SKM-1 treated with dmso at 0.1 percent for 144 hours (cell line): ENCODE results near the gene SNED1.
A peak's percentile ranks its signal among the peaks of the same experiment; 100 is the strongest.

Experiments used
- DNase-seq: peaks from one replicate; lab custom pipeline; 2025; ENCODE audit not compliant: unreplicated experiment; lab: John Stamatoyannopoulos, UW

SNED1 gene

GRCh38 chr2:240991378-240992263 is 6.8 kb upstream of the SNED1 start:
- DNase-seq: no peak

- DNase-seq: no peak
Observed at GRCh38 chr2:240992572-240993291, 5.7 kb upstream of the SNED1 start.

DNA sequence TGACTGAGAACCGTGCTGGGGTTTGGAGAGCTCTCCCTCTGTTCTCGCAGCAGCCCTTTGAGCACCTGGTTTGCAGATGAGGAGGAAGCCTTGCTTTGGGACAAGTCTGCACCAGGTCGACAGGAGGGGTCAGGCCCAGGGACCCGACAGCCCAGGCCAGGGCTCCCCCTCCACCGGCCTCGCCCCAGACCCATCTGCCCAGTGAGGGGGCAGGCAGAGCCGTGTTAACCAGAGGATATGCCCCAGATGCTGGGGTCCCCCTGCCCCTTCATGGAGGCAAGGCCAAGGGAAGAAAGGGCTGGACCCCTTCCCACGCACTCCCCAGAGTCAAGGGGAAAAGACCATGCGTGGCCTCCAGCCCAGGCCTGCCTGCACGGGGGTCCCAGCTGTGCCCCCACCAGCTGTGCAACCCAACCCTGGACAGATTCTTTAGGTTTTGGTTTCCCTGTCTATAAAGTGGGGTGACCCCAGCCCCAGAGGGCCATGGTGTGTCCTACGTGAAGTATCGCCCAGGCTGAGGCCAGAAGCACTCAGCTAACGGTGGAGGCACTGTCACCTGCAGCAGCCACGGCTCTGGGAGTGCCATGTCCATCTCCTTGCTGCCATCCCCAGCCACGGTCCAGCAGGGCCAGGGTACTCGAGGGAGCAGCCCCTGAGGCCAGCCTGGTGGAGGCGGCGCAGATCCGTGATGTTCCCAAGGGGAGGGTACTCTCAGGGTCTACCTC is 4.8 kb upstream of the SNED1 start:
- peak; percentile 69 for DNase-seq

GRCh38 chr2:240994171-240994896 is 4.1 kb upstream of the SNED1 start:
- no peak for DNase-seq

DNA sequence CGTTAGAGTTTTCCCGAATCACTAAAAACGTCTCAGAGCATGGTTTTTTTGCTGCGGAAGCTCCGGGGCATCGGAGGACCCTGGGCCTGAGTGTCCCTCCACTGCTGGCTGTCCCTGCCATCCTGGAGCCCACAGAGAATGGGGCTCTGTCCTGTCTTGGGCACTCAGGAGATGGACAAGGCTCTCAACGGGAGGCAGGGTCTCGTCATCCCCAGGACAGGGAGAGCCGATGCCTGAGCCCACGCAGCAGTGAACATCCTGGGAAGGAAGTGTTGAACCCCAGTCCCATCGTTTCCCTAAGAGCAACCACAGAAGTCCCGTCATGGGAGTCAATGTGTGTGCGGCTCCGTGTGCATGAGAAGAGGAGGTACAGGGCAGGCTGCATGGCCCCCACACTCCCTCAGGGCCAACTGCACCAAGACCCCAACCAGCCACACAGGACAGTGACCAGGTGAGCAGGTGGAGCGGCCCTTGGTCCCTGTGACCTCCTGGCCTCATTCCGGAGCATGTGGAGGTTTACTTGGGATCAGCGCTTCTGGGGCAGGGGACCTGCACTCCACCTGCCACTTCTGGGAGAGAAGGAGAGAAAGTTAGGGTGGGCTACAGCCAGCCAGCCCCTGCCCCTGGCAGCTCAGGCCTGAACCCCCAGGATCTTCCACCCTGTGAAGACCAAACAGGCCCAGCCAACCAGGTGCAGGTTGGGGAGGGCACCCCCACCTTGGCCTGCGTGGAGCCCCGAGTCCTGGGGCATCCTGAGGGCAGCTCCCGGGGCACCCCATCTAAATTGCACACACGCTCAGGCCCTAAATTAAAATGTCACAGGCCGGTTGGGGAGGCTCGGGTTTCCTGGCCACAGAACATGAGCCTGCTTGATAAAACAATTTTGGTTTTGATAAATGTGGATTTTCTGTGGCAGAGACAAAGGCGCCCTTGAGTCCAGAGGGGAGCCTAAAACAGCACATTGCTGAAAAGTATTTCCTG is 3.1 kb upstream of the SNED1 start:
- DNase-seq: no peak

GRCh38 chr2:240996161-240996833 is 2.1 kb upstream of the SNED1 start:
- no peak for DNase-seq

DNA sequence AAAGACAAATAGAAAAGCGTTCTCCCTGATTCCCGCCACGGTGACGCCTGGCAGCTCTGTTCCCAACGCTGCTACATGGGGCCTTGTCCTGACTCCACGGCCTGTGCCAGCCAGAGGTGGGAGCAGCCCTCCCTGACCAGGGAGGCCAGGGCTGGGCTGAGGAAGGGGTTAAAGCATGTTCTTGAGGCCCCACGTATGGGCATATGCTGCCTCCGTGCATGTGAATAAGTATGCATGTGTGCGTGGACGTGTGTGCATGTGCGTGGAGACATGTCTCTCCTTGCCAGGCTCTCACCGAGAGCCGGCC is 1.6 kb upstream of the SNED1 start:
- no peak for DNase-seq

GRCh38 chr2:240997141-240997855 is 1.1 kb upstream of the SNED1 start:
- DNase-seq: no peak

GRCh38 chr2:240998706-240998994 is 232 bp downstream of the SNED1 start:
- DNase-seq: no peak

- DNase-seq: no peak
Observed at GRCh38 chr2:240998995-240999791, 775 bp downstream of the SNED1 start.

- no peak for DNase-seq
Observed at GRCh38 chr2:240999873-241000541, 1.6 kb downstream of the SNED1 start.

GRCh38 chr2:241000831-241001321 is 2.5 kb downstream of the SNED1 start:
- DNase-seq: no peak

DNA sequence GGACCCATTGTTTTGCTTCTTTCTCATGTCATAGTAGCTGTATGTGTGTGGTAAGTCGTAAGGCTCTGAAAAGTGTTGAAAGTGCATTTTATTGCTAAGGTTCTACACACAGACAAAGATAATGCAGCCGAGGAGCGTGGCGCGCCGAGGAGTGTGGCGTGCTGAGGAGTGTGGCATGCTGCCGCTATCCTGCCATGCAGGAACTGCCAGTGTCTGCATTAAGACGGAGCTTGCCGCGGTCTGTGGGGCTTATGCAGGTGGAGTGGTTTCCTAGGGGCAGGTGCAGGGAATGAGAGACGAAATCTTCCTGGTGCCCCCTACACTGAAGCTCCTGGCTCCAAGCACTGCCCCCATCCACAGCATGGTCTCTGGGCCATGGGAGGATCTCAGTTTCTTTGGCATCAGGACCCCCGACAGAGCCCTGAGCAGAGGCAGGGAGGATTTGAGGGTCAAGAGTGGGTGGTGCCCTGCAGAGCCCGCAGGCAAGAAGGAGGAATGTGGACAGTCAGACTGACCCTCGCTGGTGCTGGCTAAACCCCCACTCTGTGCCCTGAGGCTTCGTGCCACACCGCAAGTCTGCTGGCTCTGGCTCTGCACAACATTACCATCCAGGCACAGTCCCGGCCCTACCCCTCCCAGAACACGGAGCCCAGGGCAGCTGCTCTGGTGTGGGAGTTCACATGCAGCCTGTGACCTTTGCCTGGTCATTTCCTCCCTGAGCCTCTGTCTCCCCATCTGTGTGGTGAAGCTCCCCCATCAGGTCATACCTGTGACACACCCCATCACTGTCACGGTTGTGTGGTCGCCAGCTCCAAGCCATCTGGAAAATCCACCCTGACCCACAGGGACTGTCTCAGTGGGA is 3.2 kb downstream of the SNED1 start:
- DNase-seq: no peak

- DNase-seq: no peak
Observed at GRCh38 chr2:241002275-241003046, 4.0 kb downstream of the SNED1 start.

GRCh38 chr2:241003047-241003360 is 4.6 kb downstream of the SNED1 start:
- DNase-seq: no peak

DNA sequence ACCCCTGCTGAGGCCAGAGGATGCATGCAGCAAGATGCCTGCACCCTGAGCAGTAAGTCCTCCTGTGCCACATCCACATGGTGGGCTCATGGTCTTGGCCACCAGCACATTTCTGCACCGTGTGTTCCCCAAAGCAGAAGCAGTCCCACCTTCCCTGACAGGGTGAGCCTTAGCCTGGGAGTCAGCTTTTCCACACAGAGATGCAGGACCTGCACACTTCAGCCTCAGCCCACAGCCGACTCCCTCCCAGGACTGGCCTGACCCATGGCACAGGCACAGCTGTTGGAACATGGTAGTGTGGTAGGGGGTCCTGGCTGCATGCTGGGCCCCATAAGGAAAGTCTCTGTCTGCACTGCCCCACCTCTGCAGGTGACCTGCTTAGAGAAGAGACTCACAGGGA is 5.0 kb downstream of the SNED1 start:
- DNase-seq: no peak
